Activated CD4-positive, alpha-beta T cell treated with anti-CD3 and anti-CD28 coated beads for 1 hour (primary cell): ENCODE data around the gene PTK6.
"Not testable (repeated sequence)": the region's sequence is repeated elsewhere in the genome, so short reads cannot be mapped to it uniquely, and the experiment has no call there.

Source experiments
- DNase-seq: peaks from one replicate; pipeline ENCODE4 v3.0.0-alpha.2; 2020

The PTK6 gene

DNA sequence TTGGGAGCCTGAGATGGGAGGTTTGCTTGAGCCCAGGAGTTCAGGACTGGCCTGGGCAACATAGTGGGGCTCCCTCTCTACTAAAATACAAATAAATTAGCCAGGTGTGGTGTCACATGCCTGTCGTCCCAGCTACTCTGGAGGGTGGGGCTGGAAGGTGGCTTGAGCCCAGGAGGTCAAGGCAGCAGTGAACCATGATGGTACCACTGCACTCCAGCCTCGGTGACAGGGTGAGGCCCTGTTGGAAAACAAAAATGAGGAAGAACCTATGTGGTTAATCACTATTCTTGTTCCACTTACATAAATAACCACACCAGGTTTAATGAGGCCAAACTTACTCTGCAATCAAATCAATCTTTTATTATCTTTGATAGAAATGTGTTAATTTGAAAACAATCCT is 11.2 kb downstream of the PTK6 start:
- no peak for DNase-seq

DNA sequence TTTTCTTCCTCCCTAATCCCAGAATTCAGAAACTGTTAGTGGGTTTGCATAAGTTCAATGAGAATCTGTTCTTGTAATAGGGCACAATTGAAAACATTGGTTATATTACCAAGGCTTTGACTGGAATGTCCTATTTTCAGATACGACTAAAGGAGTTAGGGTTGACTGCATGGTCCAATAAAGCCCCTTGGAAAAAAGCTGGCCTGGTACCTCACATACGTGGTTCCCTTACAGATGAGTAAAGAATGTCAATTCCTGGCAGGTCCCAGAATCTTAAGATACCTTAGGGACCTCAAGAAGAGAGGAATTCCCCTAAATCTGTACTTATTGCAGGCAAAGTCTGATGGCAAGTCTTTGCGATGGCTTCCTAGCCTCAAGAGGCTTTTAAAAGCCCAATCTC is 12.0 kb downstream of the PTK6 start:
- DNase-seq = no peak

DNA sequence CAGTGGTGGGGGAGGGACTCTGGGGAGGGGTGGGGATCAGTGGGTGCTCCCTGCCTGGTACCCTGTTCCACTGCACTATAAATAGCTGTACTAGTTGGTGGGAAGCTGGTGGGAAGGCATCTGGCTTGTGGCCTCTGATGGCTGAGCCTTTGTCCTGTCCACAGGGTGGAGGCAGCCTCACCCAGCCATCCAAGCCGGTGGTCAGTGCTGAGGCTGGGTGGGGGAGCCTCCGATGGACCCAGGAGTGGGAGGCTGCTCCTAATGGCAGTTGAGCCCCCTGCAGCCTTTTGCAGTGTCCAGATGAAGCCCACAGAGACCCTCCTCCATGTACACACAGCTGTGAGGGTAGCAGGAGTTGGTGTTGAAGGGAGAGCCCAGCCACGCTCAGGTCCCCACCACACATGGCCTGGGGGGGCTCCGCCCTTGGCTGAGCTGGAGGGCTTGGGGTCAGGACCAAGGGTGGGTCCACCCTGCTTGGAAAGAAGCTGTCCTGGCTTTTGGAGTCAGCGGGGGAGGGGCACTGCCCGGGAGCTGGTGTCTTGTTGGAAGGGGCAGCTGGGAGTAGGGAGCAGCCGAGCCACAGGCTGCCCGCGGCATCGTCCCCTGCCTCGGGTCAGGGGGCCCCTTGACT is 14.1 kb downstream of the PTK6 start:
- no peak for DNase-seq

GRCh38 chr20:63522091-63522868 is 14.9 kb downstream of the PTK6 start:
- DNase-seq = no peak

GRCh38 chr20:63521602-63522001 is 15.6 kb downstream of the PTK6 start:
- DNase-seq = no peak

DNA sequence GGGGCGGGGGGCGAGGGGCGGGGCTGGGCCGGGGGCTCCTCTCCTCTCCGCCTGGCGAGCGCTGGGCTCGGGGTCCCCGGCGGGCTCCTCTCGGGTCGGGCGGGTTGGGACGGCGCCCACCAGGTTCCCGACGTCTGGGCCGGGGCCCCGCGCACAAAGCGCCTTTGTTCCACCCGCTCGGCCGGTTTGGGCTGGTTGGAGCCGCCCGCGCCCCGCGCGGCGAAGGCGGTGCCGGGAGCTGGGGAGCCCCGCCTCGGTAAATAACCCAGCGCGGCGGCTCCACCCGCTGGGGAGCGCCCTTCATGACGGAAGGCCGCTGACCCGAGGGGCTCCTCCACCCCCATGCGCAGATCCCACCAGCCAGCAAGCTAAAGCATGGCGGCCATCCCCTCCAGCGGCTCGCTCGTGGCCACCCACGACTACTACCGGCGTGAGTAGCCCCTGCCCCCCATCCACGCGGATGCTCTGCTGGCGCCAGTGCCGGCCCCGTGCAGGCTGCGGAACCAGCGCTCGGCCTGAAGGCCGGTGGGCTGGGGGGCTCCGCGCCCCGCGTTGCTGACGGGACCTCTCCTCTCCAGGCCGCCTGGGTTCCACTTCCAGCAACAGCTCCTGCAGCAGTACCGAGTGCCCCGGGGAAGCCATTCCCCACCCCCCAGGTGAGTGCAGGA is 16.1 kb downstream of the PTK6 start:
- DNase-seq = peak; percentile 52

GRCh38 chr20:63520504-63520933 is 16.7 kb downstream of the PTK6 start, which contains the start of gene PPDPF:
PPDPF (plus strand) TSS chr20:63520765; CDS start chr20:63521309, 544 bp downstream.
- peak; percentile 82 for DNase-seq

DNA sequence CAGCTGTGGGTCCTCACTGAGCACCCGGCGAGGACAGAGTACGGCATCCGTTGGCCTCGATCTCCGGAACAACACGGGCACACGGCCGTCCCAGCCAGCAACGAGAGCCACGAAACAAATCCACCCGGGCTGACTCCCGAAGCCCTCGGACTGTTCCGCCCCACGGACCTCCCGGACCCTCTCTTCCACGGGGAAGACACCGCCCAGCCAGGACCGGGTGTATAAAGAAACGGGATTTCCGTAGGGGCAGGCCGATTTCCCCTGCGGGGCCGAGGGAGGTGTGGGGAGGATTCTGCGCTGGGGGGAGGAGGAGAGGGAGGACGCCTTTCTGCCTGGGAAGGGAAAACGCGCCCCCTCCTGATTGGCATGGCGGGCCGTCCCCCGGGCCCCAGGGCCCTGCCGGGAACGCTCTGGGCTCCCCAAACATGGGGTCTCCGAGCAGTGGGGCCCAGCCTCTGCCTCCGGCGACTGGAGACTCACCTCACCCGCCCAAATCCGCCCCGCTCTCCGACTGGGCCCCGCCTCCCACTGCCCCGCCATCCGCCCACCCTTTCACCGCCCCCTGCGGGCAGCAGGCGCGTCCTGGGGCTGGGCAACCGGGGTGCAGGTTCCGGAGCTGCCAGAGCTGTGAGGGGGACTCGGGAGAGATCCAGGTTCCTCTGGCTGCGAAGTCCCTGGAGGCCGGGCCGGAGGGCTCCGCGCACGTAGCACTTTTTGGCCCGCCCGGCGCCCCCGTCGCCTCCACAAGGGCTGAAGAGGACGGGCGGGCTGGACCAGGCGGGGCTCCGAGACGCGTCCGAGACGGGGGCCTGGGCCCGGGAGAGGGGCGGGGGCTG is 17.3 kb downstream of the PTK6 start:
- peak; percentile 47 for DNase-seq

GRCh38 chr20:63518946-63519667 is 18.1 kb downstream of the PTK6 start:
- DNase-seq = no peak

DNA sequence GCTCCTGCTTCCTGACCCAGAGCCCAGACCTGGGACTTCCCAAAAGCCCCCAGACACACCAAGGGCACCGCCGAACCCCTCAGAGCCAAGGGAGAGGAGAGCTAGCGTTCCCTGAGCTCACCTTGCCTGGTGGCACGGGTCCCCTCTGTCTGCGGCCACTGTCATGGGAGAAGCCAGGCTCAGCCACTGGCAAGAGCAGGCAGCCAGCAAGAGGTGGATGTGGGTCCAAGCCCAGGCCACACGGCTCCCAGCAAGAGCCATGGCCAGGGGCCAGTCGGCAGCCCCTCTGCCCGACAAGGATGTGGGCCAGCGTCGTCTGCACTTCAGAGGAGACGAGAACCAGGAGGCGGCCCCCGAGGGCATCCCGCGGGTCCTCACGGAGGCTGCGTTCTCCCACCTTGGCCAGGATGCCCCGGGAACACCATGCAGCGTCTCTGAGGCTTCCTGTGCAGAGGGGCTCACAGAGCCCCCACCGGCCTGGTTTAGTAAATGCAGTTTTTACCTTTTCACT is 18.8 kb downstream of the PTK6 start:
- no peak for DNase-seq

GRCh38 chr20:63517376-63518309 is 19.5 kb downstream of the PTK6 start:
- no peak for DNase-seq

DNA sequence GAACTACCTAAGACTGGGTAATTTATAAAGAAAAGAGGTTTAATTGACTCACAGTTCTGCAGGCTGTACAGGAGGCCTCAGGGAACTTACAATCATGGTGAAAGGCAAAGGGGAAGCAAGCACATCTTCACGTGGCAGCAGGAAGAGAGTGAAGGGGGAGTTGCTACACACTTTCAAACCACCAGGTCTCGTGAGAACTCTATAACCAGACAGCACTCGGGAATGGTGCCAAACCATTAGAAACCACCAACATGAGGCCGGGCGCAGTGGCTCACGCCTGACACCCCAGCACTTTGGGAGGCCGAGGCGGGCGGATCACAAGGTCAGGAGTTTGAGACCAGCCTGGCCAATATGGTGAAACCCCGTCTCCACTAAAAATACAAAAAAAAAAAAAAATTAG is 22.7 kb downstream of the PTK6 start:
- not testable (repeated sequence) for DNase-seq

- DNase-seq = no peak
Observed at GRCh38 chr20:63513207-63513606, 24.0 kb downstream of the PTK6 start.

DNA sequence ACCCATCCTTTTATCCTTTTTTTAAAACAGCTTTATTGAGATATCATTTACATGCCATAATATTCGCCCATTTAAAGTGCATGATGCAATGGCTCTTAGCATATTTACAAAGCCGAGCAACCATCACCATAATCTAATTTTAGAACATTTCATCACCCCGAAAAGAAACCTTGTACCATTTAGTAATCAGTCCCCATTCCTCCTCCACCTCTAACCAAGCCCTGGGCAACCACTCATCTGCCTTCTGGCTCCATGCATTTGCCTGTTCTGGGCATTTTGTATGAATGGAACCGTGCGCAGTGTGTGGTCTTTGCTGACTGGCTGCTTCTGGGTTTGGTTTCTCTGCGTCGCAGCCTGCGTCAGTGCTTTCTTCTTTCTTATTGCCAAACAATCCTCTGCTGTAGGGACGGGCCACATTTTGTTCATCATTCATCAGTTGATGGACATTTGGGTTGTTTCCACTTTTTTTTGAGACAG is 28.1 kb downstream of the PTK6 start:
- no peak for DNase-seq

GRCh38 chr20:63508072-63508768 is 29.0 kb downstream of the PTK6 start:
- no peak for DNase-seq

- no peak for DNase-seq
Observed at GRCh38 chr20:63507083-63507743, 30.0 kb downstream of the PTK6 start.

GRCh38 chr20:63505723-63506122 is 31.5 kb downstream of the PTK6 start:
- no peak for DNase-seq

DNA sequence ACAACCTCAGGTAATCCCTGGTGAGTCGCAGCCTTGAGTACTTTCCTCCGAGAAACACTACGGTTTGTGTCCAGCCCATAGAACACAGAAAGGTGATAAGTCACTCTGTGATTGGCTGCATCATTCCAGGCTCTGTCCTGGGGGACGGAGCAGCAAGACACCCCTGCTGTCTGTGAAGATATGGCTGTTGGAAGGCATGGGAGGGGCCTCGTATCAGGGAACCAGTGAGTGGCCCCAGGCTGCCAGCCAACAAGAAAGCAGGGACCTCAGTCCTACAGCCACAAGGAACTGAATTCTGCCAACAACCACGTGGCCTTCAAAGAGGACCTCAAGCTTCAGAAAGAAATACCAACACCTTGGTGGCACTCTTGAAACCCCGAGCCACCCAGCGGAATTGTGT is 31.9 kb downstream of the PTK6 start:
- no peak for DNase-seq

DNA sequence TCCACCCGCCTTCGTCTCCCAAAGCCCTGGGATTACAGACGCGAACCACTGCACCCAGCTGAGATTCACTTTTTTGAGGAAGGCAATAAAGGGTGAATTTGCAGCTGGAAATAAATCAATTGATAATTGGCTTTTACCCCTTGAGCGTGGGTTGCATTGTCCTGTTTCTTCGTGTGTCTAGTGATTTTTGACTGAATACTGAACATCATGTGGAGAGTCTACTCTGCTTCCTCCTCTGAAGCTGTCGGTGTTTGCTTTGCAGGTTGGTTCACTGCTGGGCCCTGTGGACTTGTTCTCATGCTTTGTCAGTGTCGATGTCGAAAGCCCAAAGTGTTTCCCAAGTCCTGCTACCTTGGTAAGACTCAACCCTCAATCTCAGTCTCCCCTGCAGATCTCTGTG is 32.5 kb downstream of the PTK6 start:
- DNase-seq = no peak

DNA sequence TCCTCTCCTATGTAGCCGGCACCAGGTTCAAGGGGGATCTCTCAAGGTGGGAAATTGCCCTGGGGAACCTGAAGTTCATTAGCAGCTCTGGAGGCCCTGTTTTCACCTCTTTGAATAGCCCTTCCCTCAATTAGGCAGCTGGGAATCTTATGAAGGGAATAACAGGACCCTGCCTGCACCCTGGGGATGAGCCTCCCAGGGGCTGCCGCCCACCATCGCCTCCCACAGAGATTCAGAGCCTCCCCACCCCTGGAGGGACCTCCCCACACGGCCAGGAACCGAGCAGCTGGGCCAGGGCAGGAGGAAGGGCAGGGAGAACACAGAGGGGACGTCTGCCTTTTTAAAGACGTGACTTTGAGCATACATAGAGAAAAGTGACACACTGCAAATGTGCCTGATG is 33.7 kb downstream of the PTK6 start:
- no peak for DNase-seq
